DOHH2 (cell line): Measurements from ENCODE around the gene TIAM2.

Source experiments
- H3F3A ChIP-seq: fragments of 200-600 bp; sonication (generic), shearing (Covaris generic); 2 replicates; pipeline ENCODE4 v1.6.0; 2016; ENCODE audit warnings: antibody characterized with exemption, mild to moderate bottlenecking; ENCODE audit not compliant: control insufficient read depth, insufficient read depth
- H3K27ac ChIP-seq: fragments of 200-600 bp; sonication (generic); 2 replicates; pipeline ENCODE4 v1.5.1; 2014; ENCODE audit warnings: low read depth, mild to moderate bottlenecking, low read length, moderate library complexity
- H3K27me3 ChIP-seq: fragments of 200-600 bp; sonication (generic); 2 replicates; pipeline ENCODE4 v1.6.1; 2014; ENCODE audit warnings: mild to moderate bottlenecking, low read length, mixed read lengths; ENCODE audit not compliant: control insufficient read depth
- H3K36me3 ChIP-seq: fragments of 200-600 bp; sonication (generic); 2 replicates; pipeline ENCODE4 v1.6.1; 2014; ENCODE audit warnings: mild to moderate bottlenecking, low read length, moderate library complexity, mixed read lengths; ENCODE audit not compliant: control insufficient read depth
- H3K4me1 ChIP-seq: fragments of 200-600 bp; sonication (generic); 2 replicates; pipeline ENCODE4 v1.6.1; 2014; ENCODE audit warnings: mild to moderate bottlenecking, low read length, mixed read lengths; ENCODE audit not compliant: control insufficient read depth
- H3K4me2 ChIP-seq: fragments of 200-600 bp; sonication (generic); 2 replicates; pipeline ENCODE4 v1.6.0; 2014; ENCODE audit warnings: mild to moderate bottlenecking, low read length, moderate library complexity
- H3K4me3 ChIP-seq: fragments of 200-600 bp; sonication (generic); 2 replicates; pipeline ENCODE4 v1.5.1; 2014; ENCODE audit warnings: mild to moderate bottlenecking, low read length, mixed read lengths
- H3K79me2 ChIP-seq: fragments of 200-600 bp; sonication (generic); 2 replicates; pipeline ENCODE4 v1.6.1; 2014; ENCODE audit warnings: mild to moderate bottlenecking, low read length, mixed read lengths; ENCODE audit not compliant: control insufficient read depth
- H3K9me2 ChIP-seq: fragments of 200-600 bp; sonication (generic); replicated peaks from 2 replicates; pipeline ENCODE4 v1.6.1; 2014; ENCODE audit warnings: mild to moderate bottlenecking, low read length, mixed read lengths; ENCODE audit not compliant: control insufficient read depth
- H3K9me3 ChIP-seq: fragments of 200-600 bp; sonication (generic); 2 replicates; pipeline ENCODE4 v1.6.1; 2014; ENCODE audit warnings: antibody characterized with exemption, low read length, mixed read lengths; ENCODE audit not compliant: control insufficient read depth, insufficient read depth
- H4K20me1 ChIP-seq: fragments of 200-600 bp; sonication (generic); 2 replicates; pipeline ENCODE4 v1.6.0; 2014; ENCODE audit warnings: low read depth, mild to moderate bottlenecking, antibody characterized with exemption, low read length, moderate library complexity; ENCODE audit not compliant: control insufficient read depth, insufficient read depth
- CTCF ChIP-seq: fragments of 200-600 bp; sonication (generic); IDR thresholded peaks from one replicate; pipeline ENCODE4 v1.5.1; 2014; ENCODE audit warnings: antibody characterized with exemption, mild to moderate bottlenecking, low read depth, low read length; ENCODE audit not compliant: poor library complexity, severe bottlenecking
- EZH2phosphoT487 ChIP-seq: fragments of 200-600 bp; sonication (generic); IDR thresholded peaks from 2 replicates; pipeline ENCODE4 v1.6.1; 2017; ENCODE audit warnings: borderline replicate concordance, mild to moderate bottlenecking, antibody characterized with exemption, low read length, moderate library complexity, mixed read lengths

Gene TIAM2

DNA sequence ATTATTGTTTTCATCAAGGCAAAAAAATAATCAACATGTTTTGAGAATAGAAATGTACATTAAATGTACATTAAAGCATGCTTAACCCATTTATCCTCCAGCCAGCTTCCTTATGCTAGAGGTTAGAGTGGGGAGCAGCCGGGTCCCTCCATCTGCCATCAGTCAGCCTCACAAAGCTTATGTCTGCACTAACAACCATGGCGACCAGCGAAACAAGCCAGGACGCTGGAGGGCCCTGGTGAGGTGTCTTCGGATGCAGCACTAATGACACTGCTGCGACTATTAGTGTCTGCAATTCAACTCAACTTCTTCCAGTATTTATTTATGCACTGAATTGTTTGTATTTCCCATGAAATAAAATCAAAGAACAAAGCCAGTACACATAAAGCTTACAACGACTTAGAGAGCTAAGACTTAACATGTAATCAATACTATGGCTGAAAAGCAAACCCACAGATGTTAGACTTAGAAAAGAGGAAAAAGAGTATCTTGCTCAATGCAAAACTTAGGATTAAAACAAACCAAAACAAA lies 275.5 kb downstream of the TIAM2 start:
- Histone ChIP-seq H4K20me1 (no peaks in the 10 kb centered on the region), H3K4me1 (no peaks in the 10 kb centered on the region), H3K4me2 (no peak overlapping the region), H3K9me3 (no peaks in the 10 kb centered on the region), H3K4me3 (no peak overlapping the region), H3K27me3 (no peaks in the 10 kb centered on the region), H3F3A (no peaks in the 10 kb centered on the region), H3K79me2 (peaks cover 3% of the 10 kb centered on the region; the same call in 1 of the 2 replicates), H3K9me2 (no peaks in the 10 kb centered on the region), H3K36me3 (peaks cover 50% of the 10 kb centered on the region), H3K27ac (no peak overlapping the region)
- no peak for TF ChIP-seq EZH2phosphoT487
- TF ChIP-seq CTCF: no peak

DNA sequence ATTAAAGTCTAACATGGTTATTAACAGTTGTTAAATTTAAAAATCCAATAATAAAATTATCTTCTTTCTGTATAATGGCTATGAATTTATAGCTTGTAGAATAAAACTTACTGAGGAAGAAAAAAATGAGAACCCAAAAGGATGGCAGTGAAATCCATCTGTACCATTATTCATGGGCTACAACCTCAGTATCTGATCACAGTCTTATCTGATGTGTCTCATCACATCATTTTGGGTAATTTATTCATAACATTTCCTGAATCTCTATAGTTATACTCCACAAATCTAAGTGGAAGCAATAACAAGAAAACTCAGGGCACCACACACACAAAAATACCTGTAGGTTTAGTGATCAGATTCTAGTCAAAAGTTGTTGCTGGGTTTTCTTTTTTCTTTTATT lies 276.0 kb downstream of the TIAM2 start:
- Histone ChIP-seq H3K9me2 (no peaks in the 10 kb centered on the region), H3K4me2 (no peak overlapping the region), H3K36me3 (peaks cover 55% of the 10 kb centered on the region), H3F3A (no peaks in the 10 kb centered on the region), H3K27ac (no peak overlapping the region), H3K27me3 (no peaks in the 10 kb centered on the region), H3K4me3 (no peak overlapping the region), H4K20me1 (no peaks in the 10 kb centered on the region), H3K9me3 (no peaks in the 10 kb centered on the region), H3K4me1 (no peaks in the 10 kb centered on the region), H3K79me2 (peaks cover 3% of the 10 kb centered on the region; the same call in 1 of the 2 replicates)
- TF ChIP-seq EZH2phosphoT487 (no peak), CTCF (no peak)

GRCh38 chr6:155272353-155273232 lies 277.5 kb downstream of the TIAM2 start:
- no peaks in the 10 kb centered on the region for H3K9me2 ChIP-seq
- peaks cover 60% of the 10 kb centered on the region for H3K36me3 ChIP-seq
- H3K4me1 ChIP-seq: no peaks in the 10 kb centered on the region
- no peak overlapping the region for H3K4me2 ChIP-seq
- no peak overlapping the region for H3K27ac ChIP-seq
- no peak overlapping the region for H3K4me3 ChIP-seq
- no peaks in the 10 kb centered on the region for H3K79me2 ChIP-seq
- no peaks in the 10 kb centered on the region for H3F3A ChIP-seq
- no peaks in the 10 kb centered on the region for H4K20me1 ChIP-seq
- H3K9me3 ChIP-seq: no peaks in the 10 kb centered on the region
- TF ChIP-seq EZH2phosphoT487 (no peak), CTCF (no peak)
- H3K27me3 ChIP-seq: no peaks in the 10 kb centered on the region
